Body of pancreas (tissue), 4 donors: ENCODE data around the gene QRFP.

Experiments
- POLR2A ChIP-seq, 3 donors: fragments of 450-650 bp; IDR thresholded peaks; one replicate each; pipeline ENCODE4 v1.6.1; 2016; ENCODE audit warnings: antibody characterized with exemption in 3 of 3, mild to moderate bottlenecking in 2 of 3
- TF ChIP-seq, protein P1 (sequence below), 7 experiments: fragments of 450-650 bp in 4 of 7; fragments of 200-600 bp in 3 of 7; sonication (generic) in 3 of 7; IDR thresholded peaks; one replicate each; pipeline ENCODE4 v1.5.1; 2016 to 2019; ENCODE audit warnings: antibody characterized with exemption in 7 of 7

GRCh38 chr9:130937146-130938076 lies 40.8 kb upstream of the QRFP start:
- TF ChIP-seq, protein P1, sequence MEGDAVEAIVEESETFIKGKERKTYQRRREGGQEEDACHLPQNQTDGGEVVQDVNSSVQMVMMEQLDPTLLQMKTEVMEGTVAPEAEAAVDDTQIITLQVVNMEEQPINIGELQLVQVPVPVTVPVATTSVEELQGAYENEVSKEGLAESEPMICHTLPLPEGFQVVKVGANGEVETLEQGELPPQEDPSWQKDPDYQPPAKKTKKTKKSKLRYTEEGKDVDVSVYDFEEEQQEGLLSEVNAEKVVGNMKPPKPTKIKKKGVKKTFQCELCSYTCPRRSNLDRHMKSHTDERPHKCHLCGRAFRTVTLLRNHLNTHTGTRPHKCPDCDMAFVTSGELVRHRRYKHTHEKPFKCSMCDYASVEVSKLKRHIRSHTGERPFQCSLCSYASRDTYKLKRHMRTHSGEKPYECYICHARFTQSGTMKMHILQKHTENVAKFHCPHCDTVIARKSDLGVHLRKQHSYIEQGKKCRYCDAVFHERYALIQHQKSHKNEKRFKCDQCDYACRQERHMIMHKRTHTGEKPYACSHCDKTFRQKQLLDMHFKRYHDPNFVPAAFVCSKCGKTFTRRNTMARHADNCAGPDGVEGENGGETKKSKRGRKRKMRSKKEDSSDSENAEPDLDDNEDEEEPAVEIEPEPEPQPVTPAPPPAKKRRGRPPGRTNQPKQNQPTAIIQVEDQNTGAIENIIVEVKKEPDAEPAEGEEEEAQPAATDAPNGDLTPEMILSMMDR (IDR thresholded peaks at IDR 0.05): no peak
- TF ChIP-seq POLR2A (IDR thresholded peaks at IDR 0.05): no peak
